Prostate gland (tissue), 2 donors: ENCODE measurements around the gene SBF2.

Source experiments
- CTCF ChIP-seq, 4 experiments: fragments of 200-600 bp in 2 of 4; fragments of 450-650 bp in 2 of 4; sonication (generic) in 2 of 4; IDR thresholded peaks; 1 replicate in 3 of 4; 2 replicates in 1 of 4; pipeline ENCODE4 v1.5.1; 2016 to 2019; ENCODE audit warnings: antibody characterized with exemption in 4 of 4, mild to moderate bottlenecking in 2 of 4, moderate library complexity in 2 of 4
- POLR2A ChIP-seq: fragments of 450-650 bp; IDR thresholded peaks from one replicate; pipeline ENCODE4 v1.6.1; 2016; ENCODE audit warnings: antibody characterized with exemption, mild to moderate bottlenecking
- POLR2AphosphoS5 ChIP-seq: sonication (generic); formaldehyde crosslinking; IDR thresholded peaks from one replicate; pipeline ENCODE4 v1.6.1; 2017; ENCODE audit warnings: antibody characterized with exemption

GRCh38 chr11:10122326-10123197 is 171.5 kb downstream of the SBF2 start:
- TF ChIP-seq CTCF (IDR thresholded peaks at IDR 0.05) (no peak), POLR2A (no peak), POLR2AphosphoS5 (no peak)
